IMR-90 (cell line): ENCODE data around the gene RAB36. TPM values are rescaled to one million over a fixed set of nuclear protein-coding genes. Genes with fewer than 3 reads are reported as not detected.

Experiments
- ATAC-seq: fragments of 200-7000 bp; cut with Tn5 transposase; 2 replicates; pipeline ENCODE4 v1.9.1; 2020; ENCODE audit warnings: low read depth, mild to moderate bottlenecking, moderate library complexity
- BruUV-seq: library from RNA; stranded (reverse); fragments of 400-500 nt; replicated peaks from 2 replicates; lab custom pipeline; 2021; lab: Mats Ljungman, UMichigan
- CTCF ChIA-PET: fragments of 300-600 bp; formaldehyde crosslinking; extraction: SDS; loops from one replicate; lab custom pipeline; 2021; ENCODE audit warnings: antibody characterized with exemption; lab: Yijun Ruan, JAX
- POLR2A ChIA-PET: fragments of 300-600 bp; sonication (Branson Sonifier 250); formaldehyde crosslinking; loops from one replicate; lab custom pipeline; 2022; ENCODE audit warnings: antibody characterized with exemption; ENCODE audit not compliant: unreplicated experiment; lab: Charles Lee
- DNase-seq: peaks from one replicate; pipeline ENCODE4 v3.0.0; 2013
- H2AFZ ChIP-seq: replicated peaks from 2 replicates; pipeline ENCODE3; 2013; ENCODE audit warnings: low read length, mild to moderate bottlenecking; ENCODE audit not compliant: poor library complexity
- H2AK5ac ChIP-seq: 2 replicates; pipeline ENCODE4 v1.6.1; 2013; ENCODE audit warnings: low read depth, low read length, inconsistent platforms
- H2AK9ac ChIP-seq: replicated peaks from 2 replicates; pipeline ENCODE3; 2013; ENCODE audit warnings: mild to moderate bottlenecking, low read depth, low read length, moderate library complexity; ENCODE audit not compliant: poor library complexity
- H2BK120ac ChIP-seq: 2 replicates; pipeline ENCODE4 v1.6.1; 2013; ENCODE audit warnings: low read depth, low read length, inconsistent platforms
- H2BK15ac ChIP-seq: 3 replicates; pipeline ENCODE4 v1.6.1; 2013; ENCODE audit warnings: low read depth, low read length, inconsistent platforms
- H2BK20ac ChIP-seq: 2 replicates; pipeline ENCODE4 v1.6.1; 2013; ENCODE audit warnings: low read depth, mild to moderate bottlenecking, inconsistent platforms, low read length, moderate library complexity
- H2BK5ac ChIP-seq: 2 replicates; pipeline ENCODE4 v1.6.1; 2013; ENCODE audit warnings: mild to moderate bottlenecking, low read depth, low read length, inconsistent platforms; ENCODE audit not compliant: poor library complexity, severe bottlenecking
- H3K14ac ChIP-seq: replicated peaks from 2 replicates; pipeline ENCODE4 v1.6.1; 2013; ENCODE audit warnings: low read depth, low read length, inconsistent platforms
- H3K18ac ChIP-seq: 2 replicates; pipeline ENCODE4 v1.6.1; 2013; ENCODE audit warnings: low read depth, low read length, control low read depth
- H3K23ac ChIP-seq: 2 replicates; pipeline ENCODE4 v1.6.1; 2013; ENCODE audit warnings: low read depth, low read length, inconsistent platforms
- H3K27ac ChIP-seq: 2 replicates; pipeline ENCODE4 v1.5.1; 2013; ENCODE audit warnings: mild to moderate bottlenecking, control low read depth, low read length; ENCODE audit not compliant: insufficient read depth
- H3K27me3 ChIP-seq: 2 replicates; pipeline ENCODE4 v1.6.1; 2013; ENCODE audit warnings: low read length; ENCODE audit not compliant: control insufficient read depth, insufficient read depth
- H3K36me3 ChIP-seq: 2 replicates; pipeline ENCODE4 v1.6.1; 2013; ENCODE audit warnings: low read length, mixed read lengths; ENCODE audit not compliant: control insufficient read depth, insufficient read depth
- H3K4ac ChIP-seq: 2 replicates; pipeline ENCODE4 v1.6.1; 2013; ENCODE audit warnings: low read depth, low read length, inconsistent platforms
- H3K4me1 ChIP-seq: 2 replicates; pipeline ENCODE4 v1.6.1; 2013; ENCODE audit warnings: low read length, mixed read lengths; ENCODE audit not compliant: control insufficient read depth, insufficient read depth
- H3K4me2 ChIP-seq: 2 replicates; pipeline ENCODE4 v1.6.1; 2013; ENCODE audit warnings: low read depth, mild to moderate bottlenecking, control low read depth, low read length, moderate library complexity
- H3K4me3 ChIP-seq: 2 replicates; pipeline ENCODE4 v1.5.1; 2013; ENCODE audit warnings: low read depth, mild to moderate bottlenecking, control low read depth, low read length, moderate library complexity; ENCODE audit not compliant: insufficient read depth
- H3K56ac ChIP-seq: 2 replicates; pipeline ENCODE4 v1.6.1; 2013; ENCODE audit warnings: low read length, inconsistent platforms; ENCODE audit not compliant: insufficient read depth; ENCODE audit errors: extremely low read depth
- H3K79me1 ChIP-seq, 2 experiments: 2 replicates each; pipeline ENCODE4 v1.6.1; 2013; ENCODE audit warnings: low read length in 2 of 2, inconsistent platforms in 1 of 2, low read depth in 1 of 2
- H3K9ac ChIP-seq: 2 replicates; pipeline ENCODE4 v1.6.1; 2013; ENCODE audit warnings: low read depth, low read length, control low read depth
- H3K9me1 ChIP-seq: 2 replicates; pipeline ENCODE4 v1.6.1; 2013; ENCODE audit warnings: low read length, inconsistent platforms; ENCODE audit not compliant: insufficient read depth
- H3K9me3 ChIP-seq: 2 replicates; pipeline ENCODE4 v1.6.1; 2013; ENCODE audit warnings: low read length; ENCODE audit not compliant: control insufficient read depth, insufficient read depth
- H4K20me1 ChIP-seq: 2 replicates; pipeline ENCODE4 v1.6.1; 2013; ENCODE audit warnings: low read length, inconsistent platforms; ENCODE audit not compliant: insufficient read depth
- H4K5ac ChIP-seq: 2 replicates; pipeline ENCODE4 v1.6.1; 2013; ENCODE audit warnings: mild to moderate bottlenecking, low read depth, low read length, control low read depth
- H4K8ac ChIP-seq, 2 experiments: 2 replicates each; pipeline ENCODE4 v1.6.1; 2013; ENCODE audit warnings: low read depth in 2 of 2, low read length in 2 of 2, control low read depth in 1 of 2, inconsistent platforms in 1 of 2
- H4K91ac ChIP-seq: 2 replicates; pipeline ENCODE4 v1.6.1; 2013; ENCODE audit warnings: low read depth, low read length, inconsistent platforms; ENCODE audit not compliant: insufficient read depth
- BHLHE40 ChIP-seq: fragments of 150-350 bp; IDR thresholded peaks from 2 replicates; pipeline ENCODE4 v1.6.1; 2016; ENCODE audit warnings: mild to moderate bottlenecking, low read depth, low read length
- POLR2A ChIP-seq: IDR thresholded peaks from 2 replicates; pipeline ENCODE4 v1.6.1; 2012; ENCODE audit warnings: mild to moderate bottlenecking, low read depth, low read length
- WGBS, 2 experiments: methylation state at CpG; one replicate each; pipeline versions ENCODE4 v1.1.5 to v1.1.7; 2013; ENCODE audit warnings: missing lambda C conversion rate in 2 of 2; ENCODE audit not compliant: insufficient read length in 1 of 2; ENCODE audit errors: extremely low coverage in 2 of 2; 5-methylcytosine and 5-hydroxymethylcytosine counted together
- dilution Hi-C: fragments of 300-500 bp; cut with HindIII; formaldehyde crosslinking; loops from one replicate; pipeline ENCODE4 v1.14.3; 2018; ENCODE audit warnings: low sequenced_read_pairs; ENCODE audit not compliant: unreplicated experiment
- in situ Hi-C: fragments of 300-500 bp; cut with MboI; formaldehyde crosslinking; loops from 3 replicates; pipeline ENCODE4 v1.14.3; 2019; ENCODE audit warnings: low sequenced_read_pairs, inconsistent platforms, mixed read lengths
- intact Hi-C: fragments of 100-400 bp; cut with micrococcal nuclease; formaldehyde crosslinking; loops from 2 replicates; pipeline ENCODE4 v1.10.0; 2022
- polyA plus RNA-seq, 3 experiments: library from polyadenylated mRNA; depleted of rRNA; stranded (reverse); fragments of >200 nt; gene quantifications; 2 replicates each; pipeline ENCODE4 v1.2.3, GENCODE V29; 2012; ENCODE audit warnings: low replicate concordance in 1 of 3
- total RNA-seq: library from RNA; depleted of rRNA; stranded (reverse); fragments of >200 nt; gene quantifications from 2 replicates; pipeline ENCODE4 v1.2.3, GENCODE V29; 2012

RAB36 gene
- total and polyA plus RNA-seq, 2 of the 4 experiments (the other 2 are of a cell fraction) = 3.6 to 4.0 TPM

DNA sequence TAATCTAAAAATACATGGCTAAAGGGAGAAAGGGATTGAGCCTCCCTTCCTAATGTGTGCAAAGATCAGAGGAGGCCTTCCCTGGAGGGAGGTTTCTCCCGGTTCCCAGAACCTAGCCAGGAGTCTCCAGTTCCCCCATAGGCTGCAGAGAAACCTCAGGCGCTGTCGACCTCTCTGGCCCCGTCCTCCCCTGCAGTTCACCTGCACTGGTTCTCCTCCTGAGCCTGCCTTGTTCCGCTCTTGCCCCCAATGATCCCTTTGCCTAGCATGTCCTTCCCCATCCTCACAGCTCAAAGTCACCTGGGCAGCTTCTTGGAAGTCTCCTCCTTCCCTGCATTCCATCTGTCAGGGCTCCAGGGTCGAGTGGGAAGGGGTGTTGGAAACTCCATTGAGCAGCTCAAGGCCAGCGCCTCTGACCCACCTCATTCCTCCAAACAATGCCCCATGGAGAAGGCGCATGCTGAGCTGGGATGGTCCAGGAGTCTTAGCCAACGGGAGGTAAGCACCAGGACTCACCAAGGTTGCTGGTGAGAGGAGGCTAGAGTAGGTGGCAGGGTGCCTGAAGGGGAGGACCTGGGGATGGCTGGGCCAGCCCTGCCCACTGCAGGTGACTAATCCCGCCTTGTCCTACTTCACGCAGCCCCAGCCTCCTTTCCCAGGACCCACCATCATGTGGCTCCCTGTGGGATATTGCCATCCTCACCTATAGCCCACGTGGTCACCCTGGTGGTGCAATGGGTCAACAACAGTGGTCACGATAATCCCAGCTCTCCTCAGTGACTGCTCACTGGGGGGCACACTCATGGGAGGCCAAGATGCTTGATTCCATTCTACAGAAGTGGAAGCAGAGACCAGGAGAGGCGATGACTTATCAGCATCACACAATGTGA, 18.9 kb upstream of the RAB36 start:
- no peak overlapping the region for H3K56ac ChIP-seq
- H3K9me3 ChIP-seq = no peaks in the 10 kb centered on the region
- no TSS peak for BruUV-seq
- H2BK5ac ChIP-seq = no peak overlapping the region
- no peak overlapping the region for H4K5ac ChIP-seq
- H3K4ac ChIP-seq = no peak overlapping the region
- H3K9ac ChIP-seq = no peak overlapping the region
- no peak overlapping the region for H3K14ac ChIP-seq
- H3K4me2 ChIP-seq = no peak overlapping the region
- H4K20me1 ChIP-seq = no peaks in the 10 kb centered on the region
- H4K91ac ChIP-seq = no peak overlapping the region
- intact Hi-C loops (loop anchor here (5.0 kb wide), 1 partner anchor 279 kb away; no protein-coding TSS in a partner anchor), dilution Hi-C loops (no loop called here), in situ Hi-C loops (loop anchor here (5.0 to 10.0 kb wide), 2 partner anchors 174 to 272 kb away; no protein-coding TSS in a partner anchor)
- H3K18ac ChIP-seq = no peak overlapping the region
- ChIA-PET CTCF (interaction anchor here (3.3 kb wide), 1 partner anchor 167 kb away, joined by 40 read pairs; no protein-coding TSS in a partner anchor), POLR2A (no interaction called here)
- TF ChIP-seq BHLHE40 (no peak), POLR2A (no peak)
- H3K27ac ChIP-seq = no peak overlapping the region
- peaks cover 12% of the 10 kb centered on the region; the same call in 1 of the 2 replicates for H3K27me3 ChIP-seq
- no peak overlapping the region for H4K8ac ChIP-seq
- peak overlapping the region; percentile 21 for H2AFZ ChIP-seq
- H2BK20ac ChIP-seq = no peak overlapping the region
- DNase-seq (no peak), ATAC-seq (no peak)
- H3K4me1 ChIP-seq = peaks cover 3% of the 10 kb centered on the region; the same call in 1 of the 2 replicates
- no peaks in the 10 kb centered on the region for H3K9me1 ChIP-seq
- H3K79me1 ChIP-seq = no peaks in the 10 kb centered on the region
- no peaks in the 10 kb centered on the region for H3K36me3 ChIP-seq
- H3K4me3 ChIP-seq = no peak overlapping the region
- H2BK15ac ChIP-seq = no peak overlapping the region
- H2AK9ac ChIP-seq = no peak overlapping the region
- 80% methylated on average over 1 of the region's 14 CpGs; no CpG with 5 or more reads in 1 of the 2 experiments for WGBS, 2 experiments
- no peak overlapping the region for H2BK120ac ChIP-seq
- H3K23ac ChIP-seq = no peak overlapping the region
- no peak overlapping the region for H2AK5ac ChIP-seq
